Esophagus mucosa (tissue), 1 donor: ENCODE measurements around the gene CFDP1. TPM values are rescaled to one million over a fixed set of nuclear protein-coding genes. Genes with fewer than 3 reads are reported as not detected.
A peak's percentile ranks its signal among the peaks of the same experiment; 100 is the strongest.

Source experiments
- ATAC-seq: fragments of 200-7000 bp; cut with Tn5 transposase; one replicate; pipeline ENCODE4 v1.9.1; 2020
- total RNA-seq: library from RNA; stranded (reverse); gene quantifications from one replicate; pipeline ENCODE4 v1.2.4, GENCODE V29; 2023
- donor health status: DM: yes; HTN: yes; CAD: no.

Gene CFDP1
- total RNA-seq, 1 donor from 2014 or later, result 33.5 TPM

- peak; percentile 48 for ATAC-seq
Measured at GRCh38 chr16:75402821-75403475, 30.4 kb downstream of the CFDP1 start.

DNA sequence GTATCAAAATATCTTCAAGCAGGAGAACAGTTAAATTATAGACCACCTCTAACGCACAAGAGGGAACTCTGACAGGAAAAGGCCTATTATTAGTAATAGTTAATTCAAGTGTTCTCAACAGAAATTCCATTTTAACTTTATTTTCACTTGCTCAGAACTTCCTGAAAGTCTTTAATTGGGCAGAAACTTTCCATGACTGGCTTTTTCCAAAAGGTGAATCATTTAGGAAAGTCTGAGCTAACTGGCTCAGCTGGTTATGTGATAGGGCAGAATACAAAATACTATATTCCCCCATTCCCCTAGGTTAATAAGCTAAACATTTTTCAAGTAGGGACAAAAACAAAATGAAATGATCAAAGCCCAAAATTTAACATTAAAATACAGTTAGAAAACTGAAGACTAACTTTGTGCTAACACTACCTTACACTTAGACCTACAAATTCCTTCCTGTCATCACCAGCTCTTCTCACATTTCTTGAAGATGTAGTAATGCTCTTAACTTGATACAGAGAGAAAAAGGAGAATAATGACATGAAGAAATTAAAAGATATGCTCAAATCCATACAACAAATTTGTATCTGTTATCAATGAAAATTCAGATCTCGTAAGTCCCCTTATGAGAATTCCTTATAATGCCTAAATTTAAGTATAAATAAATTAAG, 31.0 kb downstream of the CFDP1 start:
- peak; percentile 72 for ATAC-seq

DNA sequence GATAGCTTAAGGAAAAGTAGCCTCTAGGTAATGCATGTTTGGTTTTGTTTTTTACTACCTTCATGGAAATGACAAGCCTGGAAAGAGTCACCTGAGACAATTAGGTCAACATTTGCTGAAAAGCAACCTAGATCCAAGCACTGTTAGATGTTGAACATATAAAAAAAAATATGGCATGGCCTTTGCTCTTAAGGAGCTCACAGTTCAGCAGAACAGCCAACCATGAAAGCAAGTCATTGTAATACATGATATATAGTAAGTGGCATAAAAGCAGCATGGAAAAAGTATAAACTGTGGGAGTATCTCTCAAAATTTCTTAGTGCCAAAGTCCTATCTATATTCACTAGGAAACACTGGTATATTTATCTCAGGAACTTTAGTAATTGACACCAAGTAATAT, 31.6 kb downstream of the CFDP1 start:
- no peak for ATAC-seq

DNA sequence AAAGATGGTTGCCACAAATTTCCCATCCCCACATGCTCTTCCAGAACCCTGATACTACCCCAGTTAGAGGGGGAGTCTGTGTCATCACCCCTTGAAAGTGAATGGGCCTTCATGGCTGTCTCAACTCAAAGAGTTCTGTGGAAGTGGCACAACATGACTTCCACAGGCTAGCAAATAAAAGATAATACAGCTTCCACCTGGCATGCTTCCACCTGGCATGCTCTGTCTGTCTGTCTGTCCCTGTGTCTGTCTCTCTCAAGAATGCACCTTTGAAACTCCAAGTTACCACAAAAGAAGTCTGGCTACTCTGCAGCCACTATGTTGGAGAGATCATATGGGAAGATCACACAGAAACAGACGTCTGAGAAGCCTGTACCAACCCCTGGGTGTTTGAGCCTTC, 35.0 kb downstream of the CFDP1 start:
- ATAC-seq, result no peak

DNA sequence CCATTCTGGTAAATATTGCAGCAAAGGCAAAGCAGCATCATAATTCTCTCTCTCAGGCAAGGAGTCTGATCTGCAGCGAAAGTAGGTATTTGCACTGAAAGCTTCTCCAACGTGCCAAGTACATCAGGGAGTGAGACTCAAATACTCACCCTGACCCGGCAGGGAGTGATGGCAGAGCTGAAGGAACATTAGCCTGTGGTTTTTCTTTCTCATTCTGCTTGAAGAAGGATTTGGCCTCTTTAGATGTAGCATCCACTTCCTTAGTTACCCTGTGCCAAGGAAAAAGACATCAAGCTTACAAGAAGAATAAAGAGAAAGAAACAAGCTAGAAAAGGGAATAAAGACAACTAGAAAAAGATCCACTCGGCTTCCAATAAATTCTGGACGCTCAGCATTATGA, 38.4 kb downstream of the CFDP1 start:
- no peak for ATAC-seq

GRCh38 chr16:75392906-75393305, 40.4 kb downstream of the CFDP1 start:
- no peak for ATAC-seq

- no peak for ATAC-seq
Measured at GRCh38 chr16:75390926-75391653, 42.2 kb downstream of the CFDP1 start.

DNA sequence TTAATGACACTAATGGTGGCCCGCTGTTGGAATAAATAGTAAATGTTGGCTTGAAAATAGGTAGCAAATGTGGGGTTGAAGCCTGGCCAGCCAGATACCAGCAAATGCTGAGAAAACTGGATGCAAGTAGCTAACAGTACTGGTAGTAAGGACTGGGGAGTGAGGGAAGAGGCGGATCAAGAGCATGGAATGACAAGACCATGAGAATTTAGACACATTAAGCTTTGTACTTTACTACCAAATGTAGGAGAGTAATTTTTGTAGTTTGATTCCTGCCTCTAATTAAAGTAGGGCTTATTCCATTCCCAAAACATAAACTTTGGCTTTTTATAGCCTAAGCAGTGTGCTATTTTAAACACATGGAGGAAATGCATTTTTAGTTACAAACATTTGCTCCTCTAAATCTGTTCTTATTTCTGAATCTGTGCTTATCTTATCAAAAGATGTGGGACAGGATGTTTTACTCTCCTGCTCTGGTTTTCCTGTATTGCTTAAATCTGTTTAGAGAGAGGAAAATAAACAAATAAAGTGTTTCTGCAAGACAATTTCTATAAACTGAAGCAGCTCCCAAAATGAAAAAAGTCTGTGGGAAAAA, 44.1 kb downstream of the CFDP1 start:
- ATAC-seq, result no peak

GRCh38 chr16:75387951-75388350, 45.4 kb downstream of the CFDP1 start:
- ATAC-seq, result no peak

GRCh38 chr16:75385507-75386152, 47.7 kb downstream of the CFDP1 start:
- peak; percentile 70 for ATAC-seq

- no peak for ATAC-seq
Measured at GRCh38 chr16:75383141-75383540, 50.2 kb downstream of the CFDP1 start.

DNA sequence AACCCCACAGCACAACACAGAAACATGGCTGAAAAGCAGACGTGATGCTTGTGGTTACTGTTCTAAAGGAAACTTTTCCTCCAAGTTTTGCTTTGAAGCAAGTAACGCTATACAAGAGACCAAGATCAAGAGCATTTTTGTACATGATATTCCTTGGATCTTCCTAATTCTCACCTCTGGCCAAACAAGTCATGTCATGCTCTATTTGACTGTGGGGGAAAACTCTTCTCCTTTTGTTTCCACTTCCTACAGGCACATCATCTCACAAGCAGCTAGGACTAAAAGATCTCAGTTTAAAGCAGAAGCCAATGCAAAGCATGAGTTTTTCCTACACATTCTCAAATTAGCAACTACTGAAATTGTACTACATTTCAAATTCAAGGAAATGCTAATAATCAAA, 50.7 kb downstream of the CFDP1 start:
- ATAC-seq, result no peak

DNA sequence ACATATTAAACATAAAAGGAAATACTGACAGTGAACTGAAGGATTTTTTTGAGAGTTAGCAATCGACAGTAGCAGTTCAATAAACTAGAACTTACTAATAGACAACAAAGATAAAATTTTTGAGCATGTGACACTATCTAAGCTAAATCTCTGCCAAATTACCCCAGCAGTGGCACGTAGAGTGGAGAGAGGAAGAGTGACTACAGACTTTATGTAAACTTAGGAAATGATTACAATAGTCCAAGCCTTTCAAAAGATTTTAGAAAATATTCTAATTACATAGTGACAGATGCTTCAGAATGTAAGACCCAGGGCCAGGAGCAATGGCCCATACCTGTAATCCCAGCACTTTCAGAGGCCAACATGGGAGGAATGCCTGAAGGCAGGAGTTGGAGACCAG, 52.4 kb downstream of the CFDP1 start:
- ATAC-seq, result no peak

- ATAC-seq, result no peak
Measured at GRCh38 chr16:75379911-75380847, 53.1 kb downstream of the CFDP1 start.

GRCh38 chr16:75379339-75379738, 54.0 kb downstream of the CFDP1 start:
- ATAC-seq, result no peak

DNA sequence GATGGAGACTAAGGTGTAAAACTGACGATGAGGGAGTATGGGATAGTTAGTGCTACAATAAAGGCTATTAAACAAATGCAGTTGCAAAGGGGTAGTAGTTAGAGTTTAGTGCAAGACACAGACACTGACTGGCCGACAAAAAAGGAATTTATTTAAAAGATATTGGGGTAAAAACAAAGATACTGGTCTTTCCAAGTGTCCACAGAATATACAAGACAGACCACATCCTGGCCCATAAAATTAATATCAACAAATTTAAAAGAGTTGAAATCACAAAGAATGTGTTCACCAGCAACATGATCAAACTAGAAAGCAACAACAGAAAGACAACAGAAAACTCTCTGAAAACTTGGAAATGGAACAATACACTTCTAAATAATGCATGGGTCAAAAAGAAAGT, 54.7 kb downstream of the CFDP1 start:
- no peak for ATAC-seq

DNA sequence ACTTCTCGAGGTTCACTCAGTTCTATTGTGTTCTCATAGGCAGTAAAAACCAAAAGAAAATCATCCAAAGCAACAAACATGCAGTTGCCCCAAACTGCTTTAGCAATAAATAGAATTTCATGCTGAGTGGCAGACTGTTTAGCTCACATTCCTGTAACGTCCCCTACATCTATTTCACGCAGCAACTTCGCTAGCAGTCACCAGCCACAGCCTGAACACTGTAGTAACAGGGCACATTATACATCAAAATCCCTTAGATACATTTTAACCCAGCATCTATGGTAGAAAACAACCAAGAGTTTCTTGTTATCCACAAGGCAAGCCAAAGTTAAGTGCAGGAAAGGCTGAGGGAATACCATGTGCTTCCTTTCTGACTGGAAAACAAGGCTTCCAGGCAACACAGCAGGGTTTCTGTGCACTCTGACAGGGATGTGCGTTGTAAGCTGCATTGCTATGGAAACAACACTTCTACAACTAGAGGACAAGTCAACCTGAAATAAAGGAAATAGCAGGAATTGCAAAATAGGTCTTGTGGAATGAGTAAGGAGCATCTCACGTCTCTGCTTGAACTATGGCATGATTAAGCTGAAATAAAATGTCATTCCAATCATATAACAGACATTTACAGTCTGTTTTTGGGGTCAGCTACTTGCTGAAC, 55.4 kb downstream of the CFDP1 start:
- ATAC-seq, result peak; percentile 74

DNA sequence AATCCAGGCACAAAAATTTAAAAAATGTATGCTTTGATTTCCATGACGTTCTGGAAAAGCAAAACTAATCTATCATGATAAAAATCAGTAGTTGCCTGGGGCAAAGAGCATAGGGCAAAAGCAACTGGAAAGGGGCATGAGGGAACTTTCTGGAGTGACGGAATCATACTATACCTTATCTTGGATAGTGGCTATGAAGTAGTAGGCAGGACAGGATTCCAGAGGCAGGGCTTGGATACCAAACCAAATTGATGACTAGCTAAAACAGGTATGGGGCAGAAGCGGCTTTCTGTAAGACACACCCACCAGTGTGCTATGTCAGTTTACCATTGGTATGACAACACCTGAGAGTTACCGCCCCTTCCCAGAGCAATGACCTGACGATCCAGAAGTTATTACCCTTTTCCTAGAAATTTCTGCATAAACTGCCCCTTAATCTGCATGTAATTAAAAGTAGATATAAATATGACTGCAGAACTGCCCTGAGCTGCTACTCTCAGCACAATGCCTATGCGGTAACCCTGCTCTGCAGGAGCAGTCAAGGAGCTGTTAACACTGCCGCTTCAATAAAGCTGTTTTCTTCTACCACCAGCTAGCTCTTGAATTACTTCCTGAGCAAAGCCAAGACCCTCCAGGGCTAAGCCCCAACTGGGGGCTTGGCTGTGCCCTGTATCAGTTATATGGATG, 56.7 kb downstream of the CFDP1 start:
- peak; percentile 87 for ATAC-seq

- ATAC-seq, result no peak
Measured at GRCh38 chr16:75374388-75374787, 58.9 kb downstream of the CFDP1 start.

GRCh38 chr16:75372236-75372856, 61.0 kb downstream of the CFDP1 start:
- ATAC-seq, result no peak
